NK-92 (cell line): ENCODE results near the gene SPESP1.

ENCODE experiments used
- DNase-seq: peaks from one replicate; lab custom pipeline; 2025; ENCODE audit not compliant: unreplicated experiment; lab: John Stamatoyannopoulos, UW

The SPESP1 gene

DNA sequence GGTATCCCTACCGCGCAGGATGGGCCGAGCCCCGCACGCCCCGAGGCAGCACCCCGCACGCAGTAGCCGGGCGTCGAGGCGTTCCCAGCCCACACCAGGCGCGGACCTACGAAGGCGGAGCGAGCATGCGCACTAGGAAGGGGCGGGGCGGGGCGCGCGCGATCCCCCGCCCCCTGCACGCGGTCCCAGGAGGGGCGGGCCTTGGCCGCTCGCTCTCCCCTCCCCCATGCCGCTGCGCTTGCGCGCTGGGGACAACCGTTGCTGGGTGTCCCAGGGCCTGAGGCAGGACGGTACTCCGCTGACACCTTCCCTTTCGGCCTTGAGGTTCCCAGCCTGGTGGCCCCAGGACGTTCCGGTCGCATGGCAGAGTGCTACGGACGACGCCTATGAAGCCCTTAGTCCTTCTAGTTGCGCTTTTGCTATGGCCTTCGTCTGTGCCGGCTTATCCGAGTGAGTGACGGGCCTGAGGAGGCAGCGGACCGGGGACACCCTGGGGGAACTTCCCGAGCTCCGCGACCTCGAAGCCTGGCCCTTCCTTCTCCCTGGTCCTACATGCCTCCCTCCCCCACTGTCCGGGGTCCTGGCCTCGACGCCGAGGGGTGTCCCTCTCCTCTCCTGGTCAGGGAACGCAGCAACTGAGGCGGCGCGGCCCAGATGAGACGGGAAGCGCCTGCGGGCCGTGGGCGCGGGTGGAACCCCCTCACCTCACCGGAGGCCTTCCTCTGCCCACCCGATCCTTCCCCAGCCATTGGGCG lies at the start of gene SPESP1:
Gene SPESP1 (plus strand): TSS at position 258 of the 755 bp plus-strand sequence. CDS start 129 bp downstream, at position 387.
- no peak for DNase-seq

DNA sequence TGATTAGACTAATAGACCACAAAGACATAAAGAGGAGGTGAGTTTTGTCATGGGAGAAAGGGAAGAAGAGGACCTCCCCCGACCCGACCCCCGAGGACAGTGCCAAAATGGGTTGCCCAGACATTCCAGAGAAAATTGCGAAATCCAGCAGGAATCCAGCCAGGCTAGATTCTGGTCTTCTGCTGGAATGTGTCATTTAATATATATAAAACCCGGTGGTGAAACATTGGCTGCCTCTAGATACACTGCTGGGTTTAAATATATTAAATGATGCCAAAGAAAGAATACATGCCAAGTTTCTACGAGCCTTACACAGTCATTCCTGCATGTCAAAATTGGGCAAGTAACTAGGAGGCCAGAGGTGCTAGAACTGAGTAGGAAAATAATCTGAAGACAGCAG lies 45.3 kb upstream of the SPESP1 start:
- no peak for DNase-seq

DNA sequence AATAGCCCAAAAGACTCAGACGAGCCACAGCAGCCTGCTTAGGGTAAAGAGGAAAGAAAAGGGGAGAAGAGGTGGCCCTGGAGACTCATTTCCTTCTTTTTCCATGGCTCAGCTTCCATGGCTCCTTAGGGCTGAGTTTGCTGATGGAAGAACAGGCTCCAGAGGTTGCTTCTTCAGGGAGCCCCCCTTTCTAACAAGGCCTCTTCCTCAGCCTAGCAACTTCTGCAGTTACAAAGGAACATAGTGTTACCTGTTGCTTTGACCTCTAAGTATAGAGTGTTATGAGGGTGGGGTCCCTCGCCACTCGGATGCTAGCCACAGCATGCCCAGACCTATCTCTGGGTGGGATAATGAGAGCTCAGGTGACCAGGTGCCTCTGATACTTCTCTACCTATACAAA lies 43.2 kb upstream of the SPESP1 start:
- no peak for DNase-seq

DNA sequence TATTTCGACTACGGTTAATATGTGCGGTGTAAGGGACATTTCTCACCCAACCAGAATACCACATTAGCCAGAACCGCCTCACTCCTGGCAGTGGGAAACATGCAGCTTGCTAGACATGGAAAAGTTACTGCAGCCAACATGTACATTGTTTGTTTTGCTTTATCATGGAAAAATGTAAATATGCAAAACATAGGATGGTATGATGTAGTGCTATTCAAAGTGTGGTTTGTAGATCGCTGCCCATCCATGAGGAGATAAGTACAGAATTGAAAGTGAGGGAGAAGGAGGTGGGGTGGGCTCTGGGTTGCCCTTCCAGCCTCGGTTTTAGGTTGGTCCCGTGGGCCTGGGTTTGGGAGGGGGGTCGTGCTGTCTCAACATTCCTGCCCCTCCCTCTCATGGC lies 42.5 kb upstream of the SPESP1 start:
- DNase-seq: no peak

DNA sequence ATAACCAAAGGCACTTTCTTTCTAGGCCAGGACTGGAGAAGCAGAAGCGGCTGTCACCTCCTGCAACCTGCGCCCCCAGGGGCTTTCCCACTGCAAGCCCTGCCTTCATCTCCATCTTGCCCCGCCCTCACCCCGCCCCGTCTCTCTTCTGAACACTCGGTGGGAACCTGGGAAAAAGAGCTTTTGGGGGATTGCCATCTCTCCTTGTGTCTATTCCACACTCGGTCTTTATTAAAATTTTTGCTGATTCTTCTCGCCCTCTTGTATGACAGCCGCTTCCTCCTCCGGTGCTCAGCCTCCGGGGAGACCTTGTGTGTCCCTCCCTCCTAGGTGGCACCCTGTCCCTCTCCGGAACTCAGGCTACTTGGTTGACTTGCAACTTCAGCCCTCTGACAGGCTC lies 41.9 kb upstream of the SPESP1 start:
- no peak for DNase-seq

DNA sequence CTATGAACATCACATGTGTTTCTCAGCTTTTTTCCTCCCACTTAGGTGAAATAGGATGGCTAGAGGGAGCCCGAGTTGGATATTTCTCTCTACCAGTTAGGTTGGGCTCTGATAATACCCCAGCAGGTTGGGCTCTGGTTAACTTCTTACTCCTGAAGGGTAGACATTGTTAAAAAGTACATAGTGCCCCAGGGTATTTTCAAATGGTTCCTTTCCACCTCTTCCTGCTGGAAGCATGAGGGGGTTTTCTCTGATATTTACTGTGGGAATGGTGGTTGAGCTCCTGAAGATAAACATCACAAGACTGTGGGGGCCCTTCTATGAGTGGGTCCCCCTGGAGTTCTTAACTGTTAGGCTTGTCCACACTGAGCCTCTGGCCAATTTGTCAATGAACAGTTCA lies 36.1 kb upstream of the SPESP1 start:
- no peak for DNase-seq

DNA sequence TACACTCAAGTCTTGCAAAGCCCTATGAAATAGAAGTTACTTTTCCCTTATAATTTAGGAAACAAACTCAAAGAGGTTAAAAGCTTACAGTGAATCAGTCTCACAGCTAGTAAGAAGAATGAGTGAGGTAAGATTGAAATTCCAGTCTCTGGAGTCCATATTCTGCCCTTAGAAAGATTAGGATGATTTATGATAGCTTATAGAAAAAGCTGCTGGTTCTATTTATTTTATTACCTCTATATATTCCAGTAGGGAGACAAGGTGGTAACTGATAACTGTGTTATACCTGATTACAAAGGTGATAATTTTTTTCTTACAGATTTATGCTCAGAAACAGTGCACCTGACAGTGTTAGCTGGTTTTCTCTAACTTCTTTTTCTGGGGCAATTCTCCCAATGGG lies 34.1 kb upstream of the SPESP1 start:
- no peak for DNase-seq

DNA sequence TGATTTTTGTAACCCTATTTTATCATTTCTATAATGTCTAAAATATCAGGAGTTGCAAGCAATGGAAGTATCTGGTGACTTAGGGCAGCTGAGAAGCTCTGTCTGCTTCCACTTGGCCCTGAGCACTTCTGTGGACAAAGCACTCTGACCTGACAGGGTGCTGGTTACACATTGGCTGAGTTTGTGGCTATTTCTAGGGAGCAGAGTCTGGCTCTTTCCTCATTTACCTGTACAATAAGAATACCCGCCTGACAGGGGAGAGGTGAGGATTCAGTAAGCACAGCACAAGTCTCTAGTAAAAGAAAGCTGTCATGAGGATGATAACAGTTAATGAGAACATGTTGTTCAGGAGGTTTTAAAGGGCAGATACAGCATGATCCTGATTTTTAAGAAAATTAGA lies 33.3 kb upstream of the SPESP1 start:
- no peak for DNase-seq

DNA sequence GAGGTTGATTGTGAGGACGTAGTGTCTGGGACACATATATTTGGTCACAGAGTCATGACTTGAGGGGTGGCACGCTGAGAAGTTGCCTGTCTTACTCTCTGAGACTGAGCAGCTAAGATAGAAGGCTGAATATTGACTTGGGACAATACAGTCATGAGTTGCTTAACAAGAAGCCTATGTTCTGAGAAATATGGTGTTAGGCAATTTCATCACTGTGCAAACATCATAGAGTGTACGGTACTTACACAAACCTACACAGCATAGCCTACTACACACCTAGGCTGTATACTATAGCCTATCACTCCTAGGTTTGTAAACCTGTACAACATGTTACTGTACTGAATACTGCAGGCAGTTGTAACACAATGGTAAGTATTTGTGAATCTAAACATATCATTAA lies 30.3 kb upstream of the SPESP1 start:
- no peak for DNase-seq

DNA sequence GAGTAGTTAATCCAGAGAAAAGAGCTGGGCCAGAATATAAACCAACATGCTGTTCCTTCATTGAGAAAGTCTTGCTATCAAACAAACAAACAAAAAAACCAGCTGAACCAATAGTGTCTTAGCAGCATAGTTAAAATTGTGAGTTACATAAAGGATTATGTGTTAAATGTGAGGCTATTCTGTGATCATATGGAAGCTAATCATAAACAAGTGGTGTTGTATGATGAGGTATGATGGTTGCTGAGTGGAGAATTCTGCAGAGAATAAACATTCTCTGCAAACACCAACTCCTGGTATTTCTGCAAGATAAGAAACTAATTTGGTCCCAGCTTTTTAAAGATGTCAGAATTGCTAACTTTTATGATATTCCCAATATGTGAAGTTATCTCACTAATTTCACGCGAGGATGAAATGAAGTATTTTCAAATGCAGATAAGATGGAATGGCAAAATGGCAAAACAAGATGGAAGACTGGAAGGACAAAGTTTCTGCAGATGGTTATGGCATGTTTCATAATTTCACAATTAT lies 22.9 kb upstream of the SPESP1 start:
- no peak for DNase-seq

DNA sequence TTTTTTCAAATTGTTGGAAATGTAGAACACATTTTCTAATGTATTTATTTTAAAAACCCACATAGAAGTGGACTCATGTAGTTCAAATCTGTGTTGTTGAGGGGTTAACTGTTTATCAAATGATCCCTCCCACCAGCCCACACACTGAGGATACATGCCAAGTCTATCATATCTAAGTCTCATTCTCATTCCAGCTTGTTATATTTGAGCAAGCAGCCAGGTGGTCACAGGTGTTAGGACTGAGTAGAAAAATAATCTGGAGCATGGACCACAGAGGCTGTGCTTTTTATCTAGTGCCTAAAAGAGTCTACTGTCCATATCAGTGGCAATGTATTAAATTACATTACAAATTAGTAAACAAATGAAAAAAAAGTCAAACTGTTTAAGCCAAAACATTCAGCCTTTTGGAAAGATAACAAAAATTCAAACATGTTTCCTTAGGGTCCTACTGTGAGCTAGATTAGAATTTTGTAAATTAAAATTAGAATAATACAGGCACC lies 20.7 kb upstream of the SPESP1 start:
- no peak for DNase-seq

DNA sequence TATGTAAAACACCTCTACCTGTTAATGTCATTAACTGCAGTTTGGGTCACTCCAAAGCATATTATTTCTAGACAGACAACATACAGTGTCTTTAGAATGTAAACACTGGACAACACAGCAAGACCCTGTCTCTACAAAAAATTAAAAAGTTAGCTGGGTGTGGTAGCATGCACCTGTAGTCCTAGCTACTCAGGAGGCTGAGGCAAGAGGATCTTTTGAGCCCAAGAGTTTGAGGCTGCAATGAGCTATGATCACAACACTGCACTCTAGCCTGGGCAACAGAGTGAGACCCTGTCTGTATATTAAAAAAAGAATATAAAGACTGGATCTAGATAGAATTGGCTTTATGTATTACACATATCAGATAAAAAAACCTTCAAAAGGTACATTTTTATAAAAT lies 20.0 kb upstream of the SPESP1 start:
- DNase-seq: no peak

DNA sequence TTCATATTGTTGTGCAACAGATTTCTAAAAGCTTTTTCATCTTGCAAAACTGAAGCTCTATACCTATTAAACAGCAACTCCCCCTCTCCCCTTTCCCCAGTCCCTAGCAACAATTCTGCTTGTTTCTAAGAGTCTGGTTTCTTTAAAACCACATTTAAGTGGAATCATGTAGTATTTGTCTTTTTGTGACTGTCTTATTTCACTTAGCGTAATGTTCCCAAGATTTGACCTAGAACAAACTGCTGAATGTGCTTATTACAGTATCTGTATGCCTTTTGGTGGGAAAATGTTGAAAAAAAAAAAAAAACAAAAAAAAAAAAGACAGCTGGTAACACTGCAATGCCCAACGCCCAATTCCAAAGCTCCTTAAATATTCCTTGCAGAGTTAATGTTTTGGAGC lies 19.5 kb upstream of the SPESP1 start:
- no peak for DNase-seq

DNA sequence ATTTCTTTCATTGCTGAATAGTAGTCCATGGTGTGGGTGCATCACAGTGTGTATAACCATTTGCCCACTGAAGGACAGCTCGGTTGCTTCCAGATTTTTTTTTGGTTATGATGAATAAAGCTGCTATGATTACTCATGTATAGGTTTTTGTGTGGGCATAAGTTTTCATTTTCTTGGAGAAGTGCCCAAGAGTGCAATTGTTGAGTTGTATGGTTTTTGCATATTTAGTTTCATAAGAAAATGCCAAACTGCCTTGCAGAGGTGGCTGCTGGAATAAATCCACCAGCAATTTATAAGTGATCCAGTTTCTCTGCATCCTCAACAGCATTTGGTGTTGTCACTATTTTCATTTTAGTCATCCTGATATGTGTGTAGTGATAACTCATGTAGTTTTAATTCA lies 8.4 kb upstream of the SPESP1 start:
- DNase-seq: no peak

DNA sequence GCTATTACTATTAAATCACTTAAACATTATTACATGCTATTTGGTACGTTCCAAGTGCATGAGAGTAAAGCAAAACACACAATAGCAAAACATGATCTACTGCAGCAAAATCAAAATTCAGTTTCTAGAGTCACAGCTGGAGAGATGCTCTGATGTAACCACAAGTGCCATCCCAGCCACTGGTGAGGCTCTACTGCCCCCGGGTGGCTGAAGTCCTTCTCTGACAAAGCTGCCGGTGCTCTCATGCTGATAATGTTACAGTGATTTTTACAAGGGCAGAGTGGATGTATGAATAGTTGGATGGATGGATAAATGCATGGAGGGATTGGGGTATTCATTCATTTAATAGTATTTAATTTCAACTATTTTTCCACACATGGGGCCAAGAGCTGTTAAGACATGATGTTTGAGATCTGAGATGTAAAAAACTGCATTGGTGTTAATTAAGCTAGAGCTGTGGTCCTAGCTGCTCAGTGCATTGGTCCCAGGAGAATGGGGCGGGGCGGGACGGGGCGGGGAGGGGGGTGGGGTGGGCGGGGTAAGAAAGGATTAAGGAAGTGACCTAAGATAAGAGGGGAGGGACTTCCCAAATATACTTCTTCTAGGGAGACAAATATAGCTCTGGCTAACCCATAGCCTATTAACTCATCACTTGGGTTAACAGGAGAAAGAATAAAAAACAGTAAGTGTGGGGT lies 5.3 kb upstream of the SPESP1 start:
- DNase-seq: no peak

DNA sequence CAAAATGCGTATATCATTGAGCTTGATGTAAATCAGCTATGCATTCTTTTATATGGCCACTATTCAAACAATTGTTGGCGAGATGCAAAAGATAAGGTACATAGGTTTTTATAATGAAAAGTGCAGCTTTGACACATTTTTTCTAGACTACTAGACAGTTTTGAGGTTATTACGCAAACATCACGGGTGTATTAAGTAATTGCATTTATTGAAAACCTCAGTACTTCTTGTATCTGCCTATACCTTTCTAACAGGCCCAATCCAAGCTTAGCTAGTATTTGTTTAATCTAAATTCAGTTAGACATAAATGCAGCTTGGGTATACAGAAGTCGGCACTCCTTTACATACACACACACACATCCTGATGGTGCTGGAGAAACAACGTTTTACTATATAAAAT lies 2.7 kb downstream of the SPESP1 start:
- no peak for DNase-seq

DNA sequence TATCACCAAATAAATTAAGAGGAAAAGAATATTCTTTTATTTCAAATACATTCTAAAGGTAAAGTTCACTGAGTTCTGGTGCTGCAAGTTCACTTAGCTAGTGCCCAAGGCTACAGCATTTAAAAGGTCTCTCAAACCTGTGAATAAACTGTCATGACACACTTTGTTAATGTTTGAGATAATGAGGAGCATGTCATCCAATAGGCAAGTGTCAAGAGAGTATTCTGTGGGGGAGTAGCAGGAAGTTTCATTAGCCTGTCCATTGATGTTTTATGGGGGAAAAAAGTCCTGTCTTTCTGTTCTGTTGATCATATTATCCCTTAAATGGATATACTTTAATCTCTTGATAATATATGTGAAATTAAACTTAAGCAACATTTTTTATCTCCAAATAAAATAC lies 4.0 kb downstream of the SPESP1 start:
- no peak for DNase-seq

DNA sequence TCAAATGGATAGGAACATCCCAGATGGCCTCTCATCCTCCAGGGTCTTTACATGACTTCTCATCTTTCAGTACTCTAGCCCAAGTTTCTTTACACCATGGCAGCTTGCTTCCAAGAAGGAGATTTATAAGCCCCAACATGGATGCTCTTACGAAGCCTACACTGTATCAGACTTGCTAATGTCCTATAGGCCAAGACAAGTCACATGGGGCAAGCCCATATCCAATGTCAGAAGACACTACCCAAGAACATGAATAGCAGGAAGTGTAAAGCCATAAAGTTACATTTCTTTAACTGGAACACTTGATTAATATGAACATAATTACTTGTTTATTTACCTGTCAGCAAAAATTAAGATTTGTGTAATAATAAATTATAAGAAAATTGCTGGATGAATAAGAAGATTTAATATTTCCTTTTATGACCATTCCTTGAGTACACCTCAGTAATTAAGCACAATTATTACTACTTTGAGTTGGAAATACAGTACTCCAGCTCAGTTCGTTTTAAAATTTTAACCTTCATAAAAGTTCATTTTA lies 5.1 kb downstream of the SPESP1 start:
- DNase-seq: no peak

DNA sequence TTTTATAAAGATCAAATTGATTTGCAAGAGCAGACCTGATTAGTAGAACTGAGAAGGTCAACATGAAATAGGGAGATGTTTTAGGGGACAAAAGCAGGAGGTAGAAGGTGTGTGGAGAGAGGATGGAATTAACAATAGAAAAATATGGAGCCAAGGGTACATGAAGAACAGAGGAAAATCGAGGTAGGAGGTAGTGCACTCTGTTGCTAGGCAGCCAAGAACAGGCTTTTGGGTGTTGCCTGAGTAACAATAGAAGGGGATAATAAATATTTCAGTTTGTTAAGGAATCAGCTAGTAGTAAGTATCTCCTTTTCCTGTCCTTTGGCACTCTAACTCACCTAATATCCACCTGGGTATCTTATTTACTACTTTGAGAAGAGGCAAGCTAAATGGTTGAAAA lies 9.2 kb downstream of the SPESP1 start:
- DNase-seq: no peak

DNA sequence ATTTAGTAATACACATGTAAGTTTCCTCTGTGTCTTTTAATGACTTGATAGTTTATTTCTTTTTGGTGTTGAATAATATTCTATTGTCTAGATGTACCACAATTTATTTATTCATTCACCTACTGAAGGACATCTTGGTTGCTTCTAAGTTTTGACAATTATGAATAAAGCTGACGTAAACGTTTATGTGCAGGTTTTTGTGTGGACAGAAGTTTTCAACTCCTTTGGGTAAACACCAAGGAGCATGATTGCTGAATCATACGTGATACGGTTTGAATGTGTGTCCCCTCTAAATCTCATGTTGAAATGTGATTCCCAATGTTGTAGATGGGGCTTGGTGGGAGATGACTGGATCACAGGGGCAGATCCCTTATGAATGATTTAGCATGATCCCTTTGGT lies 21.5 kb downstream of the SPESP1 start:
- no peak for DNase-seq

DNA sequence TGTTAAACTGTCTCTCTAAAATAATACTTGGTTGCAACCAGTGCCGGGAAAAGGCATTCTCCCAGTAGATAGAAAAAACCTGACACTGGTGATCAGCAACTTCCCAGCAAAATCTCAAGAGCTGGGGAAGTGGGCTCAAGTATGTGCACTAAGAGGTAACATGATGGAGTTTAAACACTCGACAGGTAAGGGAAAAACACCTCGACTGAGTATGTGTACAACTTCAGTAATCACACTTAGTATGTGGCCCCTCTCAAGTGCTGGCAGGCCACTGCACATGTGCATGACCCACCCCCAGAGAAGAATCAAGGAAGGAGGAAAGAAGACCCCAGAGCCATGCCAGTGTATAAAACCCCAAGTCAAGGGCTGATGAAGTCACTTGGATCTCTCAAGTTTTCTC lies 27.4 kb downstream of the SPESP1 start:
- no peak for DNase-seq

DNA sequence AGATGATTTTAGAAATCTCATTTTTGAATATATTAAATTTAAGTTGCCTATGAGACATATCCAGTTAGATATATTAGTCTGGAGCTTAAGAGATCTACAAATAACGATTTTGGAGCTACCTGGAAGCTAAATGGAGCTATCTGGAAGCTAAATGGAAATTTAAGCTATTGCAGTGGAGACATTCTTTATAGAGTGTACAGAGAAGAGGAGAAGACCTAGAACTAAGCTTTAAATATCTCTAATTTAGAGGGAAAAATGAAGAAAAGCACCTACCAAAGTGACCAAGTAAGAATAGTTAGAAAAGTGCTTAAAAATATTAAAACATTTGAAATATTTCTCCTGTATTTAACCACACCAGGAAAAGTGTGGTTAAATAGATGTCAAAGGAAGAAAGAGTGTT lies 28.3 kb downstream of the SPESP1 start:
- no peak for DNase-seq
